ENCODE results near the gene OR2F1.

The OR2F1 gene

DNA sequence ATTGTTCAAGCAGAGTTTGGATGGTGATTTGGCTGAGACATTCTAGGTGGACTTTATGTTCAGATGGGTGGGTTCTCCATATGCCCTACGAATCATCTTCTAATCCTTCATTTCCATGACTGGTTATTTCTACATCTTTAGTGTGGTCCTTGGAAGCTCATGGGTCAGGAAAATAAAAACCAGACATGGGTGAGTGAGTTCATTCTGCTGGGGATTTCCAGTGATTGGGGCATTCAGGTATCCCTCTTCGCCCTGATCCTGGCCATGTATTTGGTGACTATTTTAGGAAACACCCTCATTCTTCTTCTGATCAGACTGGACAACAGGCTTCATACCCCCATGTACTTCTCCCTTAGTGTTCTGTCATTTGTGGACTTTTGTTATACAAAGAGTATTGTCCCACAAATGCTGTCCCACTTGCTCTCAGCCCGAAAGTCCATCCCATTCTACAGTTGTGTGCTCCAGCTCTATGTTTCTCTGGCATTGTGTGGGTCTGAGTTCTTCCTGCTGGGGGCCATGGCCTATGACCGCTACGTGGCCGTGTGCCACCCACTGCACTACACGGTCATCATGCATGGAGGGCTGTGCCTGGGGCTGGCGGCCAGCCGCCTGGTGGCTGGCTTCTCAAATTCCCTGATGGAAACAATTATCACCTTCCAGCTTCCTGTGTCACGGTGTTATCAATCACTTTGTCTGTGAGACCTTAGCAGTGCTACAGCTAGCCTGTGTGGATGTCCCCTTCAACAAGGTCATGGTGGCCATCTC, 26.3 kb downstream of the OR2F1 start:
- CTCF ChIA-PET, result no interaction called here
- DNase-seq (ENCODE audit: extremely low spot score), result no peak
- TF ChIP-seq, protein P1, sequence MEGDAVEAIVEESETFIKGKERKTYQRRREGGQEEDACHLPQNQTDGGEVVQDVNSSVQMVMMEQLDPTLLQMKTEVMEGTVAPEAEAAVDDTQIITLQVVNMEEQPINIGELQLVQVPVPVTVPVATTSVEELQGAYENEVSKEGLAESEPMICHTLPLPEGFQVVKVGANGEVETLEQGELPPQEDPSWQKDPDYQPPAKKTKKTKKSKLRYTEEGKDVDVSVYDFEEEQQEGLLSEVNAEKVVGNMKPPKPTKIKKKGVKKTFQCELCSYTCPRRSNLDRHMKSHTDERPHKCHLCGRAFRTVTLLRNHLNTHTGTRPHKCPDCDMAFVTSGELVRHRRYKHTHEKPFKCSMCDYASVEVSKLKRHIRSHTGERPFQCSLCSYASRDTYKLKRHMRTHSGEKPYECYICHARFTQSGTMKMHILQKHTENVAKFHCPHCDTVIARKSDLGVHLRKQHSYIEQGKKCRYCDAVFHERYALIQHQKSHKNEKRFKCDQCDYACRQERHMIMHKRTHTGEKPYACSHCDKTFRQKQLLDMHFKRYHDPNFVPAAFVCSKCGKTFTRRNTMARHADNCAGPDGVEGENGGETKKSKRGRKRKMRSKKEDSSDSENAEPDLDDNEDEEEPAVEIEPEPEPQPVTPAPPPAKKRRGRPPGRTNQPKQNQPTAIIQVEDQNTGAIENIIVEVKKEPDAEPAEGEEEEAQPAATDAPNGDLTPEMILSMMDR (IDR thresholded peaks at IDR 0.05; ENCODE audit: control extremely low read depth, extremely low read depth, low read depth, missing control alignments), result no peak
- POLR2A ChIA-PET, result no interaction called here

DNA sequence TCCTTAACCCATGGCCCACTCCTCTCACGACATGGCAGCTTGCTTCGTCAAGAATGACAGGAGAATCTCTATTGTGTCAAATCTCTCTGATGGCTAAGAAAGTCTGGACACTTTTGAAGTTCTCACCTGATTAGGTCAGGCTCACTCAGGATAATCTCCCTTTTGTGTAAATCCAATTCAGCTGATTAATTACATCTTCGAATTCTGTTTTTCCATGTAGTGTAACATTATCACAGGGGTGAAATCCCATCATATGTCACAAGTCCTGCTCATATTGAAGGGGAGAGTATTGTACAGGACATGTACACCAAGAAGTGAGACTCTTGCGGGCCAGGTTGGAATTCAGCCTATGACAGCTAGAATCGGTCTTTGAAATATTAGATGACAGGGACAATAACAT, 29.3 kb downstream of the OR2F1 start:
- TF ChIP-seq, protein P1 (IDR thresholded peaks at IDR 0.05; ENCODE audit: control extremely low read depth, extremely low read depth, low read depth, missing control alignments), result no peak
- ChIA-PET CTCF (no interaction called here), POLR2A (no interaction called here)
- no peak for DNase-seq (ENCODE audit: extremely low spot score)

DNA sequence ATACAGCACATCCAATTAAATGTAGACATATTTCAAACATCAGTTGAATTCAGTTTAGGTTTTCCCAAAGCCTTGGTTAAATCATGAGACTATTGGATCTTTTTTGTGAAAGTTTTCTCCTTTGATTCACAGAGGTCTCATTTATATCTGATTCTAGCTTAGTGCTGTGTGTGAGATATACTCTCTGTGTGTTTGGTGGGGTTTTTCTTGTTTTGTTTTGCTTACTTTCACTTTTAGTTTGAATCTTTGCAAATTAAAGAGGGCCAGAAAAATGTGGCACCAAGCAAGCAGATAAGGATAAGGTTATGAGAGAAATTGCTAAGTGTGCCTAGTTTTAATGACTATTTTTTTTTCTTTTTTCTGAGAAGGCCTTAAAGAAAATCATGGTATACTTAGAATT, 32.9 kb downstream of the OR2F1 start:
- TF ChIP-seq, protein P1 (IDR thresholded peaks at IDR 0.05; ENCODE audit: control extremely low read depth, extremely low read depth, low read depth, missing control alignments), result no peak
- ChIA-PET CTCF (no interaction called here), POLR2A (no interaction called here)
- DNase-seq (ENCODE audit: extremely low spot score), result peak; percentile 20

DNA sequence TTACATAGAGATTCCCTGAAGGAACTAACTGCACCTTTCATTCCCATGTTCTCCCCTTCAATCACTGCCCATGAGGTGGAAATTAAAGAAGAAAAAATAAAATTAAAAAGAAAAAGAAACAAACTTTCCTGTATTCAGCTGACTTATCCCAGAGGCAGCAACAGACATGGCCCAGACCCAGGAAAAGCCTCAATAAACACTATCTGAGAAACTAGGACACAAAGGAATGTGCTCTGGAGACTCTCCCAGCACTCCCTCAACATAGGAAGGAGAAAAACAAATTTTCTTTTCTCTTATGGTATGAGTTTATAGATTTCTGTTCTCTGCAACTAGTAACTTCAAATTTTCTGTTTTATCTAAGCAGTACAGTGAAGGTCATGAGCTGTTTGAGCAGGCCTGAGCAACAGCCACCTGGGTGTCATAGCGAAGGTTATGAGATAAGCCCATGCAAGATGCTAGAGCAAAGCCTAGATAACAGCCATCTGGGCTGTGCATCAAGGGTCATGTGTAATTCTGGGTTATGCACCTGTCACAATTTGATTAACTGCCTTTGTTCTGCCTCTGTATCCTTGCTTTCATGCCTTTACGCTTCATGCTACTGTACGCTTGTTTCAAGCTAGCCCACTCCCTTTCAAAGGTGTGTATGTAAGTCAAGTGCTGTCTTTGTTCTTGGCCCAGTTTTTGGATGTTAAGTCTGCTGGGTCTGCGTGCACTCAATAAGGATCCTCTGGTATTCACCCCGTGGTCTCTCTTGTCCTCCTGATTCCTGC, 34.5 kb downstream of the OR2F1 start:
- ChIA-PET CTCF (interaction anchor here (1.2 kb wide), 1 partner anchor 12 kb away, joined by 5 read pairs; no protein-coding TSS in a partner anchor), POLR2A (no interaction called here)
- DNase-seq (ENCODE audit: extremely low spot score), result no peak
- TF ChIP-seq, protein P1 (IDR thresholded peaks at IDR 0.05; ENCODE audit: control extremely low read depth, extremely low read depth, low read depth, missing control alignments), result no peak

DNA sequence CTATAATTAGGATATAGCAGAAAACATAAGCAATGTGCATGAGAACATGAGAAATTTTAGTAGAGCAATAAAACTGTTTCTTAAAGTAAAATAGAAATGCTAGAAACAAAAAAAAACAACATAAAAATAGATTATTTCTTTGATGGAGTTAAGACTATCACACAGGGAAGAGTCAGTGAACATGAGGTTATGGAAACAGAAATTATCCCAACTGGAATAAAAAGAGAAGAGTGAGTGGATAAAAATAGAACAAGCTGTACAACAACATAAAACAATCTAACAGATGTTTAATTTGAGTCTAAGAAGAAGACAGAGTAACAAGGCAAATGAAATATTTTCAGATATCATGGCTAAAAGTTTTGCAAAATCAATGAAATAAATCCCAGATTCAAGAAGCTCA, 38.0 kb downstream of the OR2F1 start:
- no peak for DNase-seq (ENCODE audit: extremely low spot score)
- ChIA-PET CTCF (no interaction called here), POLR2A (no interaction called here)
- TF ChIP-seq, protein P1 (IDR thresholded peaks at IDR 0.05; ENCODE audit: control extremely low read depth, extremely low read depth, low read depth, missing control alignments), result no peak

DNA sequence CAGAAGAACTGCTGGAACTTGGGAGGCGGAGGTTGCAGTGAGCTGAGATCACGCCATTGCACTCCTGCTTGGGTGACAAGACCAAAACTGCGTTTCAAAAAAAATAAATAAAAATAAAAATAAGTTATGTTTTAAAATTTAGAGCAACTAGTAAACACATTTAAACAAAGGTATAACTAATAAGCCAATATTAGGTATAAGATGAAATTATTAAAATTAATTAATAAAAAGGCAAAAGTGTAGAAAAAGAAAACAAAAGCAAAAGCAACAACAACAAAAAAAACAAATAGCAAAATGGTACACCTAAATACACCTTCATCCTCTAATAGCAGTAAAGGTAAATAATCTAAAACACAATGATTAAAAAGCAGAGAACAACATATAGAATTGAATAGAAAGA, 39.3 kb downstream of the OR2F1 start:
- TF ChIP-seq, protein P1 (IDR thresholded peaks at IDR 0.05; ENCODE audit: control extremely low read depth, extremely low read depth, low read depth, missing control alignments), result no peak
- POLR2A ChIA-PET, result no interaction called here
- CTCF ChIA-PET, result no interaction called here
- DNase-seq (ENCODE audit: extremely low spot score), result no peak

Data from GM10248 (cell line).